Measurements from ENCODE around the gene KCNH1.

GRCh38 chr1:210992837-210993236 is 141.1 kb downstream of the KCNH1 start:
- no peak for TF ChIP-seq CTCF (IDR thresholded peaks at IDR 0.05)
- no peak for TF ChIP-seq POLR2A (IDR thresholded peaks at IDR 0.05)

Data from testis (tissue), 2 donors.